ENCODE data around the gene CDH4.

- no peak for TF ChIP-seq POLR2A (IDR thresholded peaks at IDR 0.05)
- no peak for TF ChIP-seq CTCF (IDR thresholded peaks at IDR 0.05)
Measured at GRCh38 chr20:61378694-61379355, 126.8 kb downstream of the CDH4 start.
